Activated T-cell treated with anti-CD3 and anti-CD28 coated beads for 48 hours (primary cell): ENCODE measurements around the gene STXBP5L.
"Not testable (repeated sequence)": the region's sequence is repeated elsewhere in the genome, so short reads cannot be mapped to it uniquely, and the experiment has no call there.

Experiments
- DNase-seq: peaks from one replicate; pipeline ENCODE4 v3.0.0-alpha.2; 2020; ENCODE audit warnings: low read depth

The STXBP5L gene

GRCh38 chr3:121063628-121064027, 155.6 kb downstream of the STXBP5L start:
- no peak for DNase-seq

- no peak for DNase-seq
These were observed 156.1 kb downstream of the STXBP5L start for GRCh38 chr3:121064121-121064520.

- DNase-seq, result no peak
These were observed 164.1 kb downstream of the STXBP5L start for GRCh38 chr3:121072133-121072532.

- no peak for DNase-seq
These were observed 165.0 kb downstream of the STXBP5L start for GRCh38 chr3:121073011-121073410.

GRCh38 chr3:121075191-121075590, 167.2 kb downstream of the STXBP5L start:
- no peak for DNase-seq

- not testable (repeated sequence) for DNase-seq
These were observed 170.5 kb downstream of the STXBP5L start for GRCh38 chr3:121078378-121079101.

GRCh38 chr3:121096953-121097352, 188.9 kb downstream of the STXBP5L start:
- no peak for DNase-seq

- DNase-seq, result not testable (repeated sequence)
These were observed 203.1 kb downstream of the STXBP5L start for GRCh38 chr3:121111086-121111485.

GRCh38 chr3:121111914-121112612, 204.1 kb downstream of the STXBP5L start:
- no peak for DNase-seq

- DNase-seq, result no peak
These were observed 218.2 kb downstream of the STXBP5L start for GRCh38 chr3:121126033-121126706.

- no peak for DNase-seq
These were observed 218.7 kb downstream of the STXBP5L start for GRCh38 chr3:121126707-121127035.

- DNase-seq, result no peak
These were observed 244.6 kb downstream of the STXBP5L start for GRCh38 chr3:121152573-121152972.

- DNase-seq, result no peak
These were observed 245.8 kb downstream of the STXBP5L start for GRCh38 chr3:121153851-121154250.

- no peak for DNase-seq
These were observed 247.0 kb downstream of the STXBP5L start for GRCh38 chr3:121155028-121155427.

GRCh38 chr3:121165397-121165837, 257.4 kb downstream of the STXBP5L start:
- no peak for DNase-seq

- no peak for DNase-seq
These were observed 259.6 kb downstream of the STXBP5L start for GRCh38 chr3:121167374-121168139.

GRCh38 chr3:121175083-121175482, 267.1 kb downstream of the STXBP5L start:
- no peak for DNase-seq

- DNase-seq, result not testable (repeated sequence)
These were observed 282.6 kb downstream of the STXBP5L start for GRCh38 chr3:121190626-121191025.

GRCh38 chr3:121202573-121202972, 294.6 kb downstream of the STXBP5L start:
- no peak for DNase-seq

- DNase-seq, result no peak
These were observed 315.1 kb downstream of the STXBP5L start for GRCh38 chr3:121223116-121223515.

GRCh38 chr3:121228971-121229370, 321.0 kb downstream of the STXBP5L start:
- no peak for DNase-seq

GRCh38 chr3:121230194-121230593, 322.2 kb downstream of the STXBP5L start:
- not testable (repeated sequence) for DNase-seq
